Measurements from ENCODE around the gene LAYN.

LAYN gene

DNA sequence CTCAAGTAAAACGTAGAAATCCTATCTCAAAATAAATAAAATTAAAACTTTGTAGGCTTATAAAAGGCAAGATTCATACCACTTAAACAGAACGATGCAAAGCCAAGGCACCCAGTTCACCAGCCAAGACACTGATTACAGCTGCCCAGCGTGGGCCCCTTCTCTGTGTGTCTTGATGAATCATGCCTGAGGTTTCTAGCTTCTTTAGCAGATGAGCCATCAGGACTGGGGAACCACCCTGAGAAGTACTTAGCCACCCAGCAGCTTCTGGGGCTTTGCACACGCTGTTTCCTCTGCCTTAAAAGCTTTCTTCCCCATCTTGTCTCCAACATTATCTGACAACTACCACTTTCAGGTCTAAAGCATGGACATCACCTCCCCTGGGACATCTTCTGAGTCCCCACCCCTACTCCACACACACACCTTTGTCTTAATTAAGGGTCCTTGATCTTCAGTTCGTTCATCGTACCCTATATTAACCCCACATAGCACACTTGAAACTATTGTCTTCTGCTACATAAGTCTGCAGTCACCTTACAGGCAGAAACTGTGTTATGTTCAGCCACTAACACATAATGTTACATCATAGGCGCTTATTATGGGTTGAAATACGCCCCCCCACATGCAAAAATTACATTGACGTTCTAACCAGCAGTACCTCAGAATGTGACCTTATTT, 8.7 kb upstream of the LAYN start:
- DNase-seq = no peak

DNA sequence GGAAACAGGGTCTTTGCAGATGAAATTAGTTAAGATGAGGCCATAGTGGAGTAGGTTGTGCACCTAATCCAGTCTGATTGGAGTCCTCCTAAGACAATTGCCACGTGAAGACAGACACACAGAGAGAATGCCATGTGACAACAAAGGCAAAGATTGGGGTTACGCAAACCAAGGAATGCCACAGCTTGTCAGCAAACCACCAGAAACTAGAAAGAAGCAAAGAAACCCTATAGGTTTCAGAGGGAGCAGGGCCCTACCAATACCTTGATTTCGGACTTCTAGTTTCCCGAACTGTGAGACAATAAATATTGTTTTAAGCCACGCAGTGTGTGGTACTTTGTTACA, 8.2 kb upstream of the LAYN start:
- DNase-seq = no peak

DNA sequence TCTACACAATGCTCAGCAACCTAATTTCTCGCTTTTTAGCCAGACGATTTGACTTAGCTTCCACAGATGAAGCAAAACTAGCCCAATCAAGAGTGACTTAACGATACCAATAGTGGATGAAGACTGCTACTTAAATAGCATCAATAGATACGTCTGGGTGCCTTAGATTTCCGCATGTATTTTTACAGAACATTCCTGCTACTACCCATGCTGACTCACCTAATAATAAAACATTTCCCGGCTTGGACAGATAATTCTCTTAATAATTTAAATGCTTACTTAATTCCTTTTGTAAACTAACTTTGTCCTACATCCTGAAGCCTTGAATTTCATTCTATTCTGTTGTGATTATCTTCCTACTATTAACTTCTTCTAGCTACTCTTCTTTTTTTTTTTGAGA, 5.2 kb upstream of the LAYN start:
- no peak for DNase-seq

DNA sequence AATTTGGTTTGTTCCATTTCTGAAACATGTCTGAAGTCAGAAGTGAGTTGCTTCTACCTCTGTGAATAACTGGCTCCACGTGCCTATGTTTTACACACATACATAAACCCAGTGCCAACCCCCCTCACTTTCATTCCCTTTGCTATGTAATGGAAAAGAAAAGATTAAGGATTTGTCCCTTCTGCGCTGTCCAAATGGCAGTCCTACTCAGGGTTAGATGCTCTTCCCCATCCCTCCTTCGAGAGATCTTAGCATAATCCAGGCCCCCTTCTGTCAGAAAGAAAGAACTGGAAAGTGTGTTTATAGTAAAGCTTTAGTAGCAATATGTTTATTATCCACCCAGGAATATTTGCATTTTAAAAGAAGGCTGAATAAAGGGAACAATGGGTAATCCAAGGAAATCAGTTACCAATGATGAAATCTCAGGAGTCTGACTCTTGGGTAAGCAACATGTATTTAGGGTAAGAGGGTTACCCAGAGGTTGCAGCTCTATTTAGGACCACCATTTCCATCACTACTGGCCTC, 3.1 kb upstream of the LAYN start:
- no peak for DNase-seq

DNA sequence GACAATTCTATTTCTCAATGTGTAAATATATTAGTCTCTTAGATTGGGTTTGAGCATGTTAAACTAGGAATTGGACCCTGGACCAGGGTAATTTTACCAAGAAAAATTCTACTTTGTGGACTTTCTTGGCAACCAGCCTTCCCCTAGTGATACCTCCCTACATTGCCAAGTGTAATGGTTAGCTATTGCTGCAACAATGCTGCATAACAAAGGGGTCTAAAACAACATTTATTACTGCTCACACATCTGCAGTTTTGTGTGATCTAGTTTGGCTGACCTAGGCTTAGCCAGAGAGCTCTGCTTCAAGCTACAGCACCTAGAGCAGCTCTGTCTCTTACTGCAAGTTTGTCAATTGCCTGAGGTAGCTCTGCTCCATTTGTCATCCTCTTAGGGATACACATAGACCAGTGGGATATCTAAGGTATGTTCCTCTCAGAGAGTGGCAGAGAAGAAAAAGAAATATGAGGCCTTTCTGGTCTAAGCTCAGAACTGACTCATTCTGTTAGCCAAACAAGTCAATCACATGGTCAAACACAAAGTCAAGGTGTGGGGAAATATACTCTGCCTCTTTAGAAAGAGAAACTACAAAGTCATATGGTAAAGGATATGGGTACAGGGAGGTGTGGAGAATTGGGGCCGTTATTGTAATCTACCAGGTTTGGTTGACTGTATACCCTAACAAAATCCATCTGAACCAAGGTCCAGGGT, 2.0 kb upstream of the LAYN start:
- DNase-seq = no peak

DNA sequence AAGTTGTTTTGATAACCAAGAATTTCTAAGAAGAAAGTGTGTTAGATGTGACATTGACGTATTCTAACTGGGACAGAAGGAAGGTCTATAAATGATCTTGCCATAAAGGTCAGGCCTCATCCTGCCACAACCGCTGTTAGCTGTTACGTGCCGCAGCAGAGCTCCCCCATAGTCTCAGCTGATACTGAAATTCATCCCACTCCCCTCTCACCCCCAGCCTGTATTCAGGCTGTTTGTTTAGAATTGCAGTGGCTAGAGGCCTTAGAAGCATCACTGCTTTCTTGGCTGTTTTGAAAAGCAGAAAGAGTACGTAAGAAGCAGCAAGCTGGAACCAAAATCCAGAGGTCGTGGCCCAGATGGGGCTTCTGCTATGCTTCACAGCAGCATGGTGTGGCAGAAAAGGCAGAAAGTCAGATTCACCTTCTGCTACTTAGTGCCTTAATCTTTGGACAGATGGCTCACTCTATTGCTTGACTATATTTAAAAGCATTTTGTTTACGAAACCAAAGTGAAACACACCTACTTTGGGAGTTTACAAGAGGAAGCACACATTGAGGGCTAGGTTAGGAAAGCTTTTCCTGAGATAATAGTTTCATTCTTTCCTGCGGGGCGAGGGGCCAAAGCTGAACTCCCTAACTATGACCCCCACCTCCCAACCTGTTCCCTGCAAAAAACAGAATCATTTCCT, 950 bp upstream of the LAYN start:
- no peak for DNase-seq

DNA sequence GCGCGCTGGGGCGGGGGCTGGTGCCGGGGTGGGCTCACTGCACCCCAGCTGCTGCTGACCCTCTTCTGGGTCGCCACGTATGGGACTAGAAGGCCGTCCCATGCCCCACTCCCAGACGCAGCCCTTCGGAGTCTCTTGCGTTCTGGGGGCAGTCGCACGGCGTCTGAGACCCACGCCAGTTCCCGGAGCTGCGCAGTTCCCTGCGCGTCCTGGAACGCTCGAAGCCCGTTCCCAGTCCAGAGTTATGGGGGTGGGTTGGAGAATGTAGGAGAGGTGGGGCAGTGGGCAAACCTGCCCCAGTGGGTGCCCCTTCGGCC, 375 bp downstream of the LAYN start:
- DNase-seq = no peak

DNA sequence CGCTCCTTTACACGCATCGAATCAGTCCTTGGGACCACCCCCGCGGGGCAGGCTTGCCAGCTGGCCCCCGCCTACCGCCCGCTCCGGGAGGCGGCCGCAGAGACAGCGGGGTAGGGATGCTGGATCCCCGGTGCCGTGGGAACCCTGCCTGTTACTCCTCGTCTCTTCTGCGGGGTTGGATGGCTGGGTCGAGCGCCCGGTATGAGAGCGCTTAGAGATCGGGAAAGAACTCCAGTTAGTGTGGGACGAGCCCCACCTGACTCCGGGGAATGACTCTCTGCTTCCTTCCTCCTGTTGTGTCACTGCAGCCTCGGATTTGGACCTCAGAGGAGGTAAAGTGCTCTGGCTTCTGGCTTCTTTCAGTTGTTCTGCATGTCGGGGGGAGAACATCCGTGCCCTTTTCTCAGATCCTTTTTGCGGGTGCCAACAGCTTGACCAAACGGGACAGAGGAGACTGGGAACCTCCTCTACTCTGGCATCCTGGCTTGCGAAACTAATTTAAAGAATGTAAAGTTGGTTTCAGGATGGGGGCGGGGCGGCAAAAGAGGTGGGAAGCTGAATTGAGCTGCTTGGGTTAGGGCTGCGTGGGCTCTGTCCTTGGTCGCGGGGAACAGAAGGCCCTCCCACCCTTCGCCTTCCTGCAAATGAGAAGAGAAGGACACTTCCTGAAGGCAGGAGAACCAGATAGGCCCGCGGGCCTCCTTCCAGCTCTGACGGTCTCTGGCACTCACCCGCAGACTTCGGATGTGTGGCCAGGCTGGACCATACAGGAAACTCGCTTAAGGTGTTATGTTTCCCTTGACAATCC, 938 bp downstream of the LAYN start:
- no peak for DNase-seq

DNA sequence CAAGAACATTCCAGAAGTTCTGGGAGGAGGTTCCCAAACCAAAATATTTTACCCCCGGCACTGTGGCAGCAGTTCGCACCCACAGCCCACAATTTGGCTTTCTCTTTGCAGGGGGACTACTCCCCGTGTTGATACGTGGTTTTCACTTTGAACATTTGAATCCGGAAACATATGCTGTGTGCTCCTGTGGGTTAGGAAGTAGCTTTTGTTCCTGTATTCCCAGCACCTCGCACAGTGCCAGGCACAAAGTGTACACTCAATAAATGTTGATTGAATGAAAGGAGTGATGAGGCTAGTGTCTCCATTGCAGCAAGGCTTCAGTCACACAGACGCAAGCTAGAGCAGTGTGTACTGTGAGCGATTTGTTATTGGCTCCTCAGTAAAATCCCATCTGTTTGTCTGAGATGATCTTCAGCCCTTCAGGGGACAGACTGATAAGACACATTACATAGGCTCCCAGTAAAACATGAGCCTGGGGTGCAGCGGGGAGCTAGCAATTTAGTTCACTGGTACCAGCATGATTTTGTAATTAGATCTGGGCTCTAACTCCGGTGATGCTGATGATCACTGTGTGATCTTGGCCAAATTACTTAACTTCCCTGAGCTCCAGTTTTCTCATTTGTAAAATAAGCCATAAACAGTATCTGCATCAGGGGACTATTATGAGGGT, 2.2 kb downstream of the LAYN start:
- DNase-seq = no peak

DNA sequence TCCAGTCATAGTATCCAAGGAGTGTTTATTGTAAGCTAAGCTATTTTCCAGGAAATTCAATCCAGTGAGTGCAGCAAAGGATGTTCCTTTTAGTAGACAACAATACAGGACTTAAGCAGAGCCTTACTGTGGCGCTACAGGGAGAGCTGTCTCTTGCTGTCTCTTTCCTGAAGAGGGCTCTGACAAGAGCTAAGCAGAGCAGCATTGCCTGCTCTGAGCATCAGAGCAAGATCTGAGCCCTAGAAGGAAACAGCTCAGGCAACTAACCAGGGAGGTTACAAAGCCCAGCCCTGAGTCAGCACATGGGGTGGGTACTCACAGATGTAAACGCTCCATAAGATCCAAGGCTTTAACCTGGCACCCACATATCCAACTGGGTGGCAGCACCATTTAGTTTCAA, 8.0 kb downstream of the LAYN start:
- DNase-seq = no peak

DNA sequence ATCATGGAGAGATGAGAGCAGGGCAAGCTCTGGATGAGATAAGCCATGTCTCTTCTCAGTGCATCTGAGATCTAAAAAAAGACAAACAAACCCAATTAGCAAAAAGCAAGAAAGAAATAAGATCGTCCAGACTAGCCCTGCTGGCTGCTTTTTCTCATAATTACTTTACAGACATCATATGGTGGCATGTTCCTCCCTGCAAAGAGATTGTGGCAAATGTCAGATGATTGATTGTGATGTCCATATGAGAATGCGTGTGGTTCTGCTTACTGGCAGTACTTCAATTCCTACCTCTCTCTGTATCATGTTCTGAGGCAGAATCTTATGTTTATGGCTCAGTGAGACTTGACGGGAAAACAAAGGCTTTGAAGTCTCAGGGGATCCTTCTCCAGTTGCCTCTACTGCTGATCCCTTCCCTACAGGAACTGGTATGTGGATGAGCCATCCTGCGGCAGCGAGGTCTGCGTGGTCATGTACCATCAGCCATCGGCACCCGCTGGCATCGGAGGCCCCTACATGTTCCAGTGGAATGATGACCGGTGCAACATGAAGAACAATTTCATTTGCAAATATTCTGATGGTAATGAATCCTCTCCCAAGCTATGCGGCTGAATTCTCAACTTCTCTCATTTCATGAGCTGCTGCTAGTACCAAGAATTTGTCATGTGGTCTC, 8.8 kb downstream of the LAYN start:
- no peak for DNase-seq

DNA sequence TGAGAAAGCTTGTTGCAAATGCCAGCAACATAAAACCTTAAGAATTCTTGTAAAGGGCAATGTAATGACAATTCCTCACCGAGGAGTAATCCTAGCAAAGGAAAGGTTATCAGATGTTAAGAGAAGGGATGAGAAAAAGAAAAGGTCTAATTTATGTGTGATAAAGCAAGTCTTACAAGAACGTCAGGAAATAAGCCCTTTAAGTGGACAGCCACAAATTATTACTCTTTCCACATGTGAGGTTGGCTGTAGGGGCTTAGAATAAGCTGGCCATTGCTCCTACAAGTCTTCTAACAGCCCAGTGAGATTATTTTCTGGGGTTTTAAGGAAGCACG, 9.3 kb downstream of the LAYN start:
- DNase-seq = no peak

DNA sequence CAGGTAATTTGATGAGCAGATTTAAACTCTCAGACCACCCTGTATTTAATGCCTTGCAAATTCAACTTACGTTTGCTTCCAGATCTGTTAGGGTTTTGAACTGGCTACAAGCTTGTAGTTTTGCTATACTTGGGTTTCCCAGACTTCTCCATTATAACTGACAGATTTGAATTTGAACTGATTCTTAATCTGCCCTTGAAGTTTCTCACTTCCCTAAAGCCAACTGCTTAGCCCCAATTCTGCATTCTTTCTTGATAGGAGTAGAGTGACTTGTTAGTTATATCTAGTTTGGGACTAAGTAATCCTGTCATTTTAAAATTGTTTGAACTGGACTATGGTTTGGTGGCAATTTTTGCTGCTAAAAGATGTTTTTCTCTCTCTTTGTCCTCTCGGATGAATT, 9.7 kb downstream of the LAYN start:
- no peak for DNase-seq

DNA sequence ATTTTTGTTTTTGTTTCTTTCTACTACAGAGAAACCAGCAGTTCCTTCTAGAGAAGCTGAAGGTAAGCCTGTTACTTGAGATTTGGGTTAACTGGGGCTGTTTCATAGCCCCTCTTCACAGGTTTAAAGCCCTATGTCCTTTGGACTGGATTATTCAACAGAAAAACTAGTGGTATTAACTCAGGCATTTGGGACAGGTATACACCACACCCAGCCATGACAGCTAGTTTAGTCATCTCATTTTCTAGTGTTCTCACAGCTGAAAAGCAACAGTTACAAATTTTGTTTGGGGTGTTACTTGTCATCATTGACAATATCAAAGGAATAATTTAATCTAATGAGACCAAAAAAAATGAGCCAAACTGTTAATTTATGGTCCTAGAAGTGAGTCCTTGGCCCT, 14.0 kb downstream of the LAYN start:
- DNase-seq = no peak

DNA sequence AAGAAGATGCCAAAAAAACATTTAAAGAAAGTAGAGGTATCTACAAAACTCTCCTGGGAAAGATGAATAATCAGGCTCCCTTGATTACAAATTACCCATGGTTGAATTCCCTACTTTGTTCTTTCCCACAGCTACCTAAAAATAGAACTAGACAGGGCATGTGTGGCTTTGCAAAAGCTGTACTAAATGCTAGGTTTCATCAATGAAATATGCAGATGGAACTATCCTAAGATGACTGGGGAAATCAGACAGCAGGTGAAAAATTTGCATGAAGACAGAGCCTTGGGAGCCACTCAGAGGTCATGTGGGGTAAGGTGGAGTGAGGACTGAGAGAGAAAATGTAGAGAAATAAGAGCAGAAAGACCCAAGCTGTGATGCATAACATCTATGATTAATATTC, 14.7 kb downstream of the LAYN start:
- DNase-seq = no peak

DNA sequence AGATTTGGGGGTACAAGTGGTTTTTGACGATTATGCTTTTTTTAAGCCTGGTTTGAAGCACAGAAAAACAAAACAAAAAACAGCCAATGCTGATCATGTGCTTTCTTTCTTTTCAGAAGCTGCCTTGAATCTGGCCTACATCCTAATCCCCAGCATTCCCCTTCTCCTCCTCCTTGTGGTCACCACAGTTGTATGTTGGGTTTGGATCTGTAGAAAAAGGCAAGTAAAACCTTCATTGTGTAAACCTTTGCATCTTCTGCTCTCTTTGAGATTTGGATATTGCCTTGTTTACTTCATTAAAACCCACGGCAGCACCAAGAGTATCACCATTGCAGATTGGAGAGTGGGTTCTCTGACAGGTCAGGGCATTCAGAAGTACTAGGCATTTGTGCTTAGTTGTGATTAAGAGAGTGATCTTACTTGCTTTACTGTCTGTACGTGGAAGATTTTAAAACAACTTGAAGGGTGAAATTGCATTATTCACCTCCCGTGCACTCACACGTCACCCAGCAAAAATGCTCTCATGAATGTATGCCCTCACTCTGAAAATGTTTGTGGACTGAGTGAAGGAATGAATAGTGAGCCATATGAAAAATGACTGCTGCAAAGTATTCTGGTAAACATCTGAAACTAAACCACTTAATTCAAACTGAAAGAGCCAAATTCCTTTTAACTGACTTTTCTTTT, 17.0 kb downstream of the LAYN start:
- DNase-seq = no peak

DNA sequence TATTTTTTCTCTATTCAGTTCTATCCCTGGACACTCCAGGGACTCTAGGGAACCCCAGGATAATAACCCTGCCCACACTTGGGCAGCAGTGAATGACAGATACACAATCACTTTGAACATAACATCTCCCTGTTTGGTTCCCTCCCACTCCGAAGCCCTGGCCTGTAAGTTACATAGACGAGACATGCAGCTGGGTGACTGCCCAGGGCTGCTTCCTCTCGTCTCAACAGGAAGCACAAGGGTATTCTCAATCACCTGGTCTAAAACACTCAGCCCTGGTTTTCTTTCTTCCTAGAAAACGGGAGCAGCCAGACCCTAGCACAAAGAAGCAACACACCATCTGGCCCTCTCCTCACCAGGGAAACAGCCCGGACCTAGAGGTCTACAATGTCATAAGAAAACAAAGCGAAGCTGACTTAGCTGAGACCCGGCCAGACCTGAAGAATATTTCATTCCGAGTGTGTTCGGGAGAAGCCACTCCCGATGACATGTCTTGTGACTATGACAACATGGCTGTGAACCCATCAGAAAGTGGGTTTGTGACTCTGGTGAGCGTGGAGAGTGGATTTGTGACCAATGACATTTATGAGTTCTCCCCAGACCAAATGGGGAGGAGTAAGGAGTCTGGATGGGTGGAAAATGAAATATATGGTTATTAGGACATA, 19.4 kb downstream of the LAYN start:
- DNase-seq = no peak

DNA sequence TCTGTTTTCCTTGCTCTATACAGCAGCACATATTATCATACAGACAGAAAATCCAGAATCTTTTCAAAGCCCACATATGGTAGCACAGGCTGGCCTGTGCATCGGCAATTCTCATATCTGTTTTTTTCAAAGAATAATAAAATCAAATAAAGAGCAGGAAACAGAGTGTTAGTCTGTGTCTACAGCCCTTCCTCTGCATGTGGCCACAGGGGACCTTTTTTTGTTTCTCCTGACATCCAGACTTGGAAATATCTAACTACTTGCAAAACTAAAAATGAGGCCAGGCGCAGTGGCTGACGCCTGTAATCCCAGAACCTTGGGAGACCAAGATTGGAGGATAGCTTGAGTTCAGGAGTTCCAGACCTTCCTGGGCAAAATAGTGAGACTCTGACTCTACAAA, 20.3 kb downstream of the LAYN start:
- no peak for DNase-seq

DNA sequence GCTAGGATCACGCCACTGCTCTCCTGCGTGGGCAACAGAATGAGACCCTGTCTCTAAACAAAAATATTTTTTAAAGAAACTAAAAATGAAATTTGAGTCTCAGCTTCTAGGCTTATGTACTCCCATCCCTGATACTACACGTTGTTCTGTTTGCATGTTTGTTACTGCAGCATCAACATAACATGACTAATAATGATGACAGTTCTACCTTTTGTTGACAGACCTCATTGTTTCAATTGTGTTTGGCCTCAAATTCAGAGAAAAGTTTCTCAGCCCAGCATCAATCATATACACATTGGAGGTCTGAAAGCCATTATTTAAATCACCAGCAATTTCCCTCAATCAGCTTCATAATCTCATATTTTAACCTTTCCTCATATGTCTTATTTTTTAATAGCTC, 20.8 kb downstream of the LAYN start:
- DNase-seq = no peak

DNA sequence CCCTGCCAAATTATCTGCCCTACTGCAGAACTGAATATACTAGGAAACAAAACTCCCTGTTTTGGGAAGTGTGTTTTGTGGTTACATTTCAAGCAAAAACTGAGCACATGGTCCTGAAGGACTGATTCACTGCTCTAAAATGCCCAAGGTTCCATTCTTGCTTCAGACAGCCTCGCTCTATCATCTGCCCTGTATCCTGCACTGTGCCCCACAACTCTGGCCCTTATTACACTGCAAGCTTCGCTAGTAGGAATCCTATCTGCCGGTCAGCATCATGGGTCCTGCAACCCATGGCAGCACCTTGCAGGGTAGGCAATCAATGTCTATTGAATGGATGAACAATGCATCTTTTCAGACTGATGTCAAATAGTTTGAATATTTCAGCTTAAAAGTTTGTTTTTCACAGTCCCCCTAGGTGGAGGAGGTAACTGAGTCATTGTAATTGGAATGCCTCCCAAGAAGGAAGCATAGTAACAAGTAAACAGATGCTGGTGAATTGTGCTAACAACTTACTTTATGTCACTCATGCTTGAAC, 21.3 kb downstream of the LAYN start:
- no peak for DNase-seq
